ENCODE measurements around the gene FLVCR2. TPM values are rescaled to one million over a fixed set of nuclear protein-coding genes. Genes with fewer than 3 reads are reported as not detected.

Gene FLVCR2
- total RNA-seq, 4 donors from 2014 or later = 11.5 to 21.8 (median 12.3) TPM

DNA sequence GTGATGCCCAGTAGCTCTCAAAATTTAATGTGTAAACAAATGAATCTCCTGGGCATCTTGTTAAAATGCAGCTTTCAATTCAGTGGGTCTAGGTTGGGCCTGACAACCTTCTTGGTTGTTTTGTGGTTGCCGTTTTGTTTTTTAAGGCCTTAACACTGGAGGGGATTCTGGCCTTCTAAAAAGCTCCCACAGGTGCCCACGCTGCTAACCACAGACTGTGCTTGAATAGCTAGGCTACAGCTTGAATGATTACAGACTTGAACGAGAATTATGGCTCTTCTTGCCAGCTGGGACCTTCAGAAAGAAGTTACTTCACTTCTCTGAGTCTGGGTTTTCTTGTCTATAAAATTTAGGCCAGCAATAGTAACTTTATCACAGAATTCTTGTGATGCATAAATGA is 1.3 kb upstream of the FLVCR2 start:
- TF ChIP-seq, protein P1, sequence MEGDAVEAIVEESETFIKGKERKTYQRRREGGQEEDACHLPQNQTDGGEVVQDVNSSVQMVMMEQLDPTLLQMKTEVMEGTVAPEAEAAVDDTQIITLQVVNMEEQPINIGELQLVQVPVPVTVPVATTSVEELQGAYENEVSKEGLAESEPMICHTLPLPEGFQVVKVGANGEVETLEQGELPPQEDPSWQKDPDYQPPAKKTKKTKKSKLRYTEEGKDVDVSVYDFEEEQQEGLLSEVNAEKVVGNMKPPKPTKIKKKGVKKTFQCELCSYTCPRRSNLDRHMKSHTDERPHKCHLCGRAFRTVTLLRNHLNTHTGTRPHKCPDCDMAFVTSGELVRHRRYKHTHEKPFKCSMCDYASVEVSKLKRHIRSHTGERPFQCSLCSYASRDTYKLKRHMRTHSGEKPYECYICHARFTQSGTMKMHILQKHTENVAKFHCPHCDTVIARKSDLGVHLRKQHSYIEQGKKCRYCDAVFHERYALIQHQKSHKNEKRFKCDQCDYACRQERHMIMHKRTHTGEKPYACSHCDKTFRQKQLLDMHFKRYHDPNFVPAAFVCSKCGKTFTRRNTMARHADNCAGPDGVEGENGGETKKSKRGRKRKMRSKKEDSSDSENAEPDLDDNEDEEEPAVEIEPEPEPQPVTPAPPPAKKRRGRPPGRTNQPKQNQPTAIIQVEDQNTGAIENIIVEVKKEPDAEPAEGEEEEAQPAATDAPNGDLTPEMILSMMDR (IDR thresholded peaks at IDR 0.05; ENCODE audit: low read depth) = no peak

GRCh38 chr14:75577729-75578101 is 705 bp upstream of the FLVCR2 start:
- TF ChIP-seq, protein P1 (IDR thresholded peaks at IDR 0.05; ENCODE audit: low read depth) = no peak

- TF ChIP-seq, protein P1 (IDR thresholded peaks at IDR 0.05; ENCODE audit: low read depth) = no peak
Observed at GRCh38 chr14:75578786-75579337, 442 bp downstream of the FLVCR2 start.

- TF ChIP-seq, protein P1 (IDR thresholded peaks at IDR 0.05; ENCODE audit: low read depth) = no peak
Observed at GRCh38 chr14:75579338-75579864, 981 bp downstream of the FLVCR2 start.

DNA sequence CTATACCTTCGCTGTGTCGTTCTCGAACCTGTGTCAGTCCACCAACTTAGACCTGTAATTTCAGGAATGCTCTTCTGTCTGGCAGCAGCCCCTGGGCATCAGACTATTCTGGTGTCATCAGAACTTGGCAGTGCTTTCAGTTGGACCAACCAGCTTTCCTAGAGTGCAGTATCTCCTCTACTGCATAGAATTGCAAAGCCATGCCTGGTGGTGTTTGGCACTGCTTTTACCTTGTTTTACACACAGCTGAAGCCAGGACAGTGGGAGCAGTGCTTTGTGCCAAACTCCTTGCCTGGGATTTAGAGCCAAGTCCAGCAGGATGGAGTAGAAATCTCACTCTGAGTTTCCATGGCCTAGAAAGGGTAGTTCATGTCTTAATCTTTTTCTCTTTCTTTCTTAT is 1.5 kb downstream of the FLVCR2 start:
- TF ChIP-seq, protein P1 (IDR thresholded peaks at IDR 0.05; ENCODE audit: low read depth) = no peak

DNA sequence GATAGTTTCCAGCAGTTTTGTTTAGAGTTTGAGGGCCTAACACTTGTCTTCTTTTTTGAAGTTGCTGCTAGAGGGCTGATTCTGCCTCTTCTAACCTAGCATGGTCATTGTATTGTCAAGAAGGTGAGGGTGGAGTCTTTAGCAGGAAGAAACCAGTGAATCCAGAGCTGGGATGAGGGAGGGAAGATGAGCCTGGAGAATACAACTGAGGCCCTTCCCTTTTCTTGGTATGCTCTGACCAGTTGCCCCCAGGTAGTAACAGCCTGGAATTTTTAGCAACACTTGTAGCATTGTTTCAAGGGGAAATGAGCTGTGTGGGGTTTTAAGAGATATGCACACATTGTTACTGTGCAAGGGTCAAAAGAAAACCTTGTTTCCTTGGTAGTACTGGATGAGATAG is 9.0 kb downstream of the FLVCR2 start:
- TF ChIP-seq, protein P1 (IDR thresholded peaks at IDR 0.05; ENCODE audit: low read depth) = no peak

DNA sequence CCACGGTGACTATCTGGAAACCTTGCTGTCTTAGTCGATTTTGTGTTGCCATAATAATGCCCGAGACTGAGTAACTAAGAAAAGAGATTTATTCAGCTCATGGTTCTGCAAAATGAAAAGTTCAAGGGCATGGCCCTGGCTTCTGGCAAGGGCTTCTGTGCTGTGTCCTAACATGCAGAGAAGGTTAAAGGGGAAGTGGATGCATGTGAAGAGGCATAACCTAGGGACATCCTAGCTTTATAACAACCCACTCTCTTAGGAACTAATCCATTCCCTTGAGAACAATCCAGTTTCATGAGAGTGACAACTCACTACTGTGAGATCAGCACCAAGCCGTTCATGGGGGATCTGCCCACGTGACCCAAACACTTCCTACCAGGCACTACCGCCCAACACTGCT is 11.5 kb downstream of the FLVCR2 start:
- TF ChIP-seq, protein P1 (IDR thresholded peaks at IDR 0.05; ENCODE audit: low read depth) = no peak
